IPS DF 6.9 (cell line): ENCODE measurements around the gene PAPOLB.

Experiments used
- DNase-seq: peaks from one replicate; pipeline ENCODE4 v3.0.0-alpha.2; 2013; ENCODE audit warnings: low read depth, low spot score
- H3K27ac ChIP-seq: one replicate; pipeline ENCODE4 v1.5.1; 2013; ENCODE audit warnings: low read length, control low read depth
- H3K27me3 ChIP-seq: 2 replicates; pipeline ENCODE4 v1.6.1; 2013; ENCODE audit warnings: mild to moderate bottlenecking, low read length; ENCODE audit not compliant: control insufficient read depth, insufficient read depth
- H3K36me3 ChIP-seq: 2 replicates; pipeline ENCODE4 v1.6.1; 2013; ENCODE audit warnings: low read length; ENCODE audit not compliant: control insufficient read depth, insufficient read depth
- H3K4me1 ChIP-seq: 2 replicates; pipeline ENCODE4 v1.6.1; 2013; ENCODE audit warnings: low read length; ENCODE audit not compliant: control insufficient read depth, insufficient read depth
- H3K4me3 ChIP-seq: 2 replicates; pipeline ENCODE4 v1.5.1; 2013; ENCODE audit warnings: mild to moderate bottlenecking, low read length
- H3K9me3 ChIP-seq: 2 replicates; pipeline ENCODE4 v1.6.1; 2013; ENCODE audit warnings: low read length, inconsistent platforms; ENCODE audit not compliant: control insufficient read depth, insufficient read depth
- WGBS: extraction: QIAGEN DNeasy Blood & Tissue Kit; methylation state at CpG from one replicate; pipeline ENCODE4 v1.1.7; 2013; ENCODE audit warnings: mixed read lengths, missing lambda C conversion rate; ENCODE audit not compliant: insufficient read length, insufficient coverage; 5-methylcytosine and 5-hydroxymethylcytosine counted together

The PAPOLB gene

GRCh38 chr7:4889682-4890081, 27.9 kb upstream of the PAPOLB start:
- H3K4me1 ChIP-seq: no peaks in the 10 kb centered on the region
- H3K36me3 ChIP-seq: no peaks in the 10 kb centered on the region
- no peaks in the 10 kb centered on the region; the same call in 1 of the 2 replicates for H3K9me3 ChIP-seq
- DNase-seq: no peak
- WGBS: no CpG with 5 or more reads among the region's 1 CpG
- H3K27ac ChIP-seq: no peak overlapping the region
- H3K27me3 ChIP-seq: no peaks in the 10 kb centered on the region
- H3K4me3 ChIP-seq: no peak overlapping the region

- H3K36me3 ChIP-seq: no peaks in the 10 kb centered on the region
- no peak overlapping the region for H3K4me3 ChIP-seq
- no peak for DNase-seq
- H3K27ac ChIP-seq: no peak overlapping the region
- no CpG with 5 or more reads among the region's 3 CpGs for WGBS
- H3K9me3 ChIP-seq: no peaks in the 10 kb centered on the region; the same call in 1 of the 2 replicates
- no peaks in the 10 kb centered on the region for H3K4me1 ChIP-seq
- no peaks in the 10 kb centered on the region for H3K27me3 ChIP-seq
Observed at GRCh38 chr7:4888161-4888560, 26.3 kb upstream of the PAPOLB start.

GRCh38 chr7:4886671-4887070, 24.8 kb upstream of the PAPOLB start:
- no peaks in the 10 kb centered on the region for H3K36me3 ChIP-seq
- no peak overlapping the region for H3K4me3 ChIP-seq
- no CpG with 5 or more reads among the region's 1 CpG for WGBS
- H3K4me1 ChIP-seq: no peaks in the 10 kb centered on the region
- no peaks in the 10 kb centered on the region for H3K27me3 ChIP-seq
- H3K27ac ChIP-seq: no peak overlapping the region
- no peak for DNase-seq
- H3K9me3 ChIP-seq: no peaks in the 10 kb centered on the region; the same call in 1 of the 2 replicates

- H3K4me3 ChIP-seq: no peak overlapping the region
- H3K4me1 ChIP-seq: no peaks in the 10 kb centered on the region
- H3K27ac ChIP-seq: no peak overlapping the region
- H3K9me3 ChIP-seq: no peaks in the 10 kb centered on the region; the same call in 1 of the 2 replicates
- DNase-seq: no peak
- no peaks in the 10 kb centered on the region for H3K27me3 ChIP-seq
- H3K36me3 ChIP-seq: no peaks in the 10 kb centered on the region
- no CpG with 5 or more reads among the region's 7 CpGs for whole genome bisulfite sequencing
Observed at GRCh38 chr7:4885317-4885807, 23.5 kb upstream of the PAPOLB start.

GRCh38 chr7:4884164-4884563, 22.3 kb upstream of the PAPOLB start:
- H3K4me3 ChIP-seq: no peak overlapping the region
- WGBS: no CpG with 5 or more reads among the region's 10 CpGs
- DNase-seq: no peak
- H3K27ac ChIP-seq: no peak overlapping the region
- H3K27me3 ChIP-seq: no peaks in the 10 kb centered on the region
- H3K36me3 ChIP-seq: no peaks in the 10 kb centered on the region
- no peaks in the 10 kb centered on the region for H3K4me1 ChIP-seq
- no peaks in the 10 kb centered on the region; the same call in 1 of the 2 replicates for H3K9me3 ChIP-seq

GRCh38 chr7:4883372-4884144, 21.7 kb upstream of the PAPOLB start, which contains the start of gene RADIL:
TSS of gene RADIL (minus strand) at chr7:4883716. CDS start at chr7:4878139, 5,577 bp downstream.
- DNase-seq: peak; percentile 37
- Histone ChIP-seq H3K4me3 (peak within 1 kb of the TSS; percentile 53; the same call in 1 of the 2 replicates), H3K27me3 (no peaks in the 10 kb centered on the region), H3K27ac (no peak within 1 kb of the TSS), H3K4me1 (no peaks in the 10 kb centered on the region), H3K9me3 (no peaks in the 10 kb centered on the region), H3K36me3 (no peaks in the 10 kb centered on the region)
- no CpG with 5 or more reads among the region's 72 CpGs for WGBS

- WGBS: no CpG with 5 or more reads among the region's 36 CpGs
- no peak overlapping the region for H3K27ac ChIP-seq
- no peaks in the 10 kb centered on the region for H3K36me3 ChIP-seq
- no peaks in the 10 kb centered on the region for H3K4me1 ChIP-seq
- H3K4me3 ChIP-seq: peak overlapping the region; percentile 53; the same call in 1 of the 2 replicates
- H3K9me3 ChIP-seq: no peaks in the 10 kb centered on the region
- H3K27me3 ChIP-seq: no peaks in the 10 kb centered on the region
- DNase-seq: no peak
Observed at GRCh38 chr7:4883033-4883371, 21.2 kb upstream of the PAPOLB start.

- no peaks in the 10 kb centered on the region for H3K27me3 ChIP-seq
- no peaks in the 10 kb centered on the region for H3K36me3 ChIP-seq
- no peak for DNase-seq
- H3K9me3 ChIP-seq: no peaks in the 10 kb centered on the region
- H3K4me3 ChIP-seq: peak overlapping the region; percentile 53; the same call in 1 of the 2 replicates
- no CpG with 5 or more reads among the region's 35 CpGs for WGBS
- no peaks in the 10 kb centered on the region for H3K4me1 ChIP-seq
- no peak overlapping the region for H3K27ac ChIP-seq
Observed at GRCh38 chr7:4882169-4883032, 20.6 kb upstream of the PAPOLB start.

- no CpG with 5 or more reads among the region's 10 CpGs for WGBS
- no peak overlapping the region for H3K4me3 ChIP-seq
- no peaks in the 10 kb centered on the region for H3K36me3 ChIP-seq
- no peaks in the 10 kb centered on the region; the same call in 1 of the 2 replicates for H3K9me3 ChIP-seq
- no peaks in the 10 kb centered on the region for H3K27me3 ChIP-seq
- no peaks in the 10 kb centered on the region for H3K4me1 ChIP-seq
- DNase-seq: no peak
- no peak overlapping the region for H3K27ac ChIP-seq
Observed at GRCh38 chr7:4880218-4880617, 18.4 kb upstream of the PAPOLB start.

- no peak overlapping the region for H3K27ac ChIP-seq
- H3K27me3 ChIP-seq: no peaks in the 10 kb centered on the region
- WGBS: no CpG with 5 or more reads among the region's 27 CpGs
- H3K4me3 ChIP-seq: no peak overlapping the region
- no peaks in the 10 kb centered on the region for H3K4me1 ChIP-seq
- no peak for DNase-seq
- H3K9me3 ChIP-seq: no peaks in the 10 kb centered on the region; the same call in 1 of the 2 replicates
- no peaks in the 10 kb centered on the region for H3K36me3 ChIP-seq
Observed at GRCh38 chr7:4879396-4880081, 17.7 kb upstream of the PAPOLB start.
